Frontal cortex (tissue), 4 donors: ENCODE measurements around the gene TPPP2. TPM values are rescaled to one million over a fixed set of nuclear protein-coding genes. Genes with fewer than 3 reads are reported as not detected.
A peak's percentile ranks its signal among the peaks of the same experiment; 100 is the strongest.

ENCODE experiments used
- DNase-seq, 2 donors: peaks; one replicate each; pipeline ENCODE4 v3.0.0; 2012; ENCODE audit warnings: low spot score in 2 of 2
- FAIRE-seq: peaks from 2 replicates; lab custom pipeline; 2012; peaks lifted over from hg19 to GRCh38; lab: Jason Lieb, UNC
- total RNA-seq: library from RNA; depleted of rRNA; stranded (reverse); fragments of >200 nt; gene quantifications from one replicate; pipeline ENCODE4 v1.2.3, GENCODE V29; 2014
- donor health status: control.
- donor health status: control.
- donor health status: control.

The TPPP2 gene
- total RNA-seq, 1 donor from 2014 or later = not detected

DNA sequence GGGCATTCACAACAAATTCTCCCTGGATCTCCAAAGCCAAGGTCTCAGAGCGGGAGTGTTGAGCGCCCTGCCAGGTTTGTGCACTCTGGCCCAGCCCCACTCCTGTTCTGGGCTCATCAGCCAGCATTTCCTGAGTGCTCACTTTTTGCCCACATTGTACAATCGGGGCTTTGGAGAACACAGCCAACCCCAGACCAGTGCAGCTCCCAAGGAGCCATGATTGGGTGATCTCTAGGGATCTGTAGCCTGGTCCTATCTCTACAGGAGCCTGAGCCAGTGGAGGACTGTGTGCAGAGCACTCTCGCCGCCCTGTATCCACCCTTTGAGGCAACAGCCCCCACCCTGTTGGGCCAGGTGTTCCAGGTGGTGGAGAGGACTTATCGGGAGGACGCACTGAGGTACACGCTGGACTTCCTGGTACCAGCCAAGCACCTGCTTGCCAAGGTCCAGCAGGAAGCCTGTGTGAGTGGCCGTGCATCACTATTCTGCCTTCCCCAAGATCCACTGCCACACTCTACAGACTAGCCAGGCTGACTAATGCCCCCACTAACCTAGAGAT is 42.8 kb downstream of the TPPP2 start:
- DNase-seq (peak; percentile 12 to 29), FAIRE-seq (no peak)

DNA sequence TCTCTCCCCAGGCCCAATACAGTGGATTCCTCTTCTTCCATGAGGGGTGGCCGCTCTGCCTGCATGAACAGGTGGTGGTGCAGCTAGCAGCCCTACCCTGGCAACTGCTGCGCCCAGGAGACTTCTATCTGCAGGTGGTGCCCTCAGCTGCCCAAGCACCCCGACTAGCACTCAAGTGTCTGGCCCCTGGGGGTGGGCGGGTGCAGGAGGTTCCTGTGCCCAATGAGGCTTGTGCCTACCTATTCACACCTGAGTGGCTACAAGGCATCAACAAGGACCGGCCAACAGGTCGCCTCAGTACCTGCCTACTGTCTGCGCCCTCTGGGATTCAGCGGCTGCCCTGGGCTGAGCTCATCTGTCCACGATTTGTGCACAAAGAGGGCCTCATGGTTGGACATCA is 43.9 kb downstream of the TPPP2 start:
- DNase-seq (no peak), FAIRE-seq (no peak)

DNA sequence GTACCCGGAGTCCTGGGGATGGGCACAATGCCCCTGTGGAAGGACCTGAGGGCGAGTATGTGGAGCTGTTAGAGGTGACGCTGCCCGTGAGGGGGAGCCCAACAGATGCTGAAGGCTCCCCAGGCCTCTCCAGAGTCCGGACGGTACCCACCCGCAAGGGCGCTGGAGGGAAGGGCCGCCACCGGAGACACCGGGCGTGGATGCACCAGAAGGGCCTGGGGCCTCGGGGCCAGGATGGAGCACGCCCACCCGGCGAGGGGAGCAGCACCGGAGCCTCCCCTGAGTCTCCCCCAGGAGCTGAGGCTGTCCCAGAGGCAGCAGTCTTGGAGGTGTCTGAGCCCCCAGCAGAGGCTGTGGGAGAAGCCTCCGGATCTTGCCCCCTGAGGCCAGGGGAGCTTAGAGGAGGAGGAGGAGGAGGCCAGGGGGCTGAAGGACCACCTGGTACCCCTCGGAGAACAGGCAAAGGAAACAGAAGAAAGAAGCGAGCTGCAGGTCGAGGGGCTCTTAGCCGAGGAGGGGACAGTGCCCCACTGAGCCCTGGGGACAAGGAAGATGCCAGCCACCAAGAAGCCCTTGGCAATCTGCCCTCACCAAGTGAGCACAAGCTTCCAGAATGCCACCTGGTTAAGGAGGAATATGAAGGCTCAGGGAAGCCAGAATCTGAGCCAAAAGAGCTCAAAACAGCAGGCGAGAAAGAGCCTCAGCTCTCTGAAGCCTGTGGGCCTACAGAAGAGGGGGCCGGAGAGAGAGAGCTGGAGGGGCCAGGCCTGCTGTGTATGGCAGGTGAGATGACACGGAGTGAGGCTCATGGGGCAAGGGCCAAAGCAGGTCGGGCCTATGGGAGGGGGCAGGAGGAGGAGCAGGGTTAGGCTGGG is 44.6 kb downstream of the TPPP2 start:
- DNase-seq = peak; percentile 10 to 17
- no peak for FAIRE-seq

DNA sequence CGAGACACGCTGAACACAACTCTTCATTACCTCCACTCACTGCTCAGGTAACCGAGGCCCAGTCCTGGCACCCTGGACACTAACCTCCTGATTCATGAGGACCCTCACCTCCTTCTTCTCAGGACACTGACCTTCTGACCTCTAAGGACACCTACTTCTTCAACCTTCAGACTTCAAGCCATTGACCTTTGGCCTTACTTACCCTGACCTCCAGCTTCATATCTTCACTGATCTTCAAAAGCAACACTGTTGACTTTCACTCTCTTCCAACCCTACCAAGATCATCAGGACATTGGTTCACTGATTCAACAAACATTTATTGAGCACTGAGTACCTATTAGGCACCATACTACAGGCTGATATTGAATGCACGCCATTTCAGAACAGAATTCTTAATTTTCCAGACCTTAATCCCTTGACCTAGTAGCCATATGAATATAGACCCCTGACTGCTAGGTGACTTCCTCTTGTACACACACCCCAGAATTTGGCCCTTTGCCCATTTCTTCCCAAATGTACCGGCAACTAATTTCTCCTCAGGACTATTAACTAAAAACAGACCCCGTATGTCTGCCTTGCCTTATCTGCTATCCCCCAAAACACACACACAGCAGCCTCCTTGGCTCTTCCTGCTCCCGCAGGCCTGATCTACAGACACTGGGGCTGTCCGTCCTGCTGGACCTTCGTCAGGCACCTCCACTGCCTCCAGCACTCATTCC is 45.9 kb downstream of the TPPP2 start:
- FAIRE-seq = no peak

DNA sequence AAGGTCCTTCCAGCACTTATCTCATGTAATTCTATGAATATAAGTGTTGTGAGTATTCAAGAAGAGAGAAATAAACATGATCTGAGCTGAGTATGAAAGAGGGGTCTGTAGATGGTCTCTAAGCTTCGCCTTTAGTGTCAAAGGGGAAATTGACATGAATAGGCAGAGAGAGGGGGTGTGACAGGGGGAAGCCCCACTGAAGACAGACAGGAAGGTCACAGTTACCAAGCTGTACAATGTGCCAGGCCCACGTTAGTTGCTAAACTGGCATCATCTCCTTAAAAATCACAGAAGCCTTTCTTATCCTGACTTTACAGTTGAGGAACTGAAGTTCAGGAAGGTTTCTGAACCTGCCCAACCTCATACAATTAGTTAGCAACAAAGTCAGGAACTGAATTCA is 47.7 kb downstream of the TPPP2 start:
- DNase-seq (no peak), FAIRE-seq (no peak)

More for the DNA sequence above, 45.9 kb downstream of the TPPP2 start:
- no peak for DNase-seq

DNA sequence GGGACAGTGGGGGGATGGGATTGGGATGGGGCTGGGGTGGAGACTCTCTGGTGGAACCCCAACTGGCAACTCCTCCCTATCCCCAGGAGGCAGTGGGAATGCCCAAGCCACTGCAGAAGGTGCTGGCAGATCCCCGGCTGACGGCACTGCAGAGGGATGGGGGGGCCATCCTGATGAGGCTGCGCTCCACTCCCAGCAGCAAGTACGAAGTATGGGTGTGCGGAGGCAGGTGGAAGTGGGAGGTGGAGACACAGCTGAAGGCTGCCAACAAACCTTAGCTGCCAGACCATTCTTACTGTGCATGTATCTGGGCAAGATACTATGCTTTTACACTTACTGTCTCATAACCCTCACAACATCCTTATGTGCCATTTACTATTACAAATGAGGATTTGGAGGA is 48.3 kb downstream of the TPPP2 start:
- DNase-seq = peak; percentile 35 to 59

DNA sequence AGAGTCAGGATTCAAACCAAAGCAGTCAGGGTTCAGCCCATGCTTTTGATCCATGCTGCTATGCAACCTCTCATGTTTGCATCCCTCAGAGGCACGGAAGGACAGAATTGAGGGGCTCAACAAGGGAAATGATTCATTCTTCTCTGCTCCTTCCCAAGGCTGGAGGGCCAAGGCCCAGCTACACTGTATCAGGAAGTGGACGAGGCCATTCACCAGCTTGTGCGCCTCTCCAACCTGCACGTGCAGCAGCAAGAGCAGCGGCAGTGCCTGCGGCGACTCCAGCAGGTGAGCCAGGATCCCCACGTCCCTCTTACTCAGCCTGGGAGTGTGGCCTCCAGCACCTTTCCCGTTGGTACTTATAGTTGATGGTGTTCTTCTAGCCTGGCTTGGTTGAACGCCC is 48.7 kb downstream of the TPPP2 start:
- DNase-seq (no peak), FAIRE-seq (no peak)

More for the DNA sequence above, 48.3 kb downstream of the TPPP2 start:
- no peak for FAIRE-seq

DNA sequence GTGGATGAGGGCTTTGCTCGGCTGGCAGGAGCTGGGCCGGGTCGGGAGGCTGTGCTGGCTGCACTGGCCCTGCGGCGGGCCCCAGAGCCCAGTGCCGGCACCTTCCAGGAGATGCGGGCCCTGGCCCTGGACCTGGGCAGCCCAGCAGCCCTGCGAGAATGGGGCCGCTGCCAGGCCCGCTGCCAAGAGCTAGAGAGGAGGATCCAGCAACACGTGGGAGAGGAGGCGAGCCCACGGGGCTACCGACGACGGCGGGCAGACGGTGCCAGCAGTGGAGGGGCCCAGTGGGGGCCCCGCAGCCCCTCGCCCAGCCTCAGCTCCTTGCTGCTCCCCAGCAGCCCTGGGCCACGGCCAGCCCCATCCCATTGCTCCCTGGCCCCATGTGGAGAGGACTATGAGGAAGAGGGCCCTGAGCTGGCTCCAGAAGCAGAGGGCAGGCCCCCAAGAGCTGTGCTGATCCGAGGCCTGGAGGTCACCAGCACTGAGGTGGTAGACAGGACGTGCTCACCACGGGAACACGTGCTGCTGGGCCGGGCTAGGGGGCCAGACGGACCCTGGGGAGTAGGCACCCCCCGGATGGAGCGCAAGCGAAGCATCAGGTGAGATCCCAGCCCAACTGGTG is 51.6 kb downstream of the TPPP2 start:
- DNase-seq = no peak
- no peak for FAIRE-seq

Other genes with a start within 250 kb of the TPPP2 start
- gene RNASE6, start 248.9 kb upstream of the TPPP2 start, total RNA-seq = 1.2 TPM
- 12.2 TPM for gene RNASE1, start 227.4 kb upstream of the TPPP2 start, total RNA-seq
- gene RNASE3, start 138.8 kb upstream of the TPPP2 start, total RNA-seq = not detected
- not detected for gene RNASE2, start 74.7 kb upstream of the TPPP2 start, total RNA-seq
- 27.7 TPM for gene METTL17, start 40.2 kb upstream of the TPPP2 start, total RNA-seq
- not detected for gene SLC39A2, start 30.9 kb upstream of the TPPP2 start, total RNA-seq
- 92.9 TPM for gene NDRG2, start 5.2 kb upstream of the TPPP2 start, total RNA-seq
- gene RNASE13, start 4.6 kb downstream of the TPPP2 start, total RNA-seq = not detected
- gene RNASE7, start 12.1 kb downstream of the TPPP2 start, total RNA-seq = not detected
- gene RNASE8, start 27.6 kb downstream of the TPPP2 start, total RNA-seq = not detected
- gene ARHGEF40, start 40.1 kb downstream of the TPPP2 start, total RNA-seq = 11.4 TPM
- 6.9 TPM for gene ZNF219, start 68.4 kb downstream of the TPPP2 start, total RNA-seq
- gene TMEM253, start 70.8 kb downstream of the TPPP2 start, total RNA-seq = not detected
- gene OR5AU1, start 125.8 kb downstream of the TPPP2 start, total RNA-seq = not detected
- gene HNRNPC, start 239.2 kb downstream of the TPPP2 start, total RNA-seq = 614 TPM
- not detected for gene RPGRIP1, start 249.9 kb downstream of the TPPP2 start, total RNA-seq